Neuronal stem cell (in vitro differentiated cells): ENCODE results near the gene SMAD4.
A peak's percentile ranks its signal among the peaks of the same experiment; 100 is the strongest.
"Not testable (repeated sequence)": the region's sequence is repeated elsewhere in the genome, so short reads cannot be mapped to it uniquely, and the experiment has no call there.

Experiments
- DNase-seq: peaks from one replicate; pipeline ENCODE4 v3.0.0-alpha.2; 2013; ENCODE audit warnings: low spot score
- H2AFZ ChIP-seq: one replicate; pipeline ENCODE4 v1.6.1; 2013; ENCODE audit warnings: mild to moderate bottlenecking, low read length, inconsistent platforms
- H2AK5ac ChIP-seq: 2 replicates; pipeline ENCODE4 v1.6.1; 2013; ENCODE audit warnings: low read depth, mild to moderate bottlenecking, inconsistent platforms, low read length, moderate library complexity, mixed read lengths
- H2BK120ac ChIP-seq: 2 replicates; pipeline ENCODE4 v1.6.1; 2013; ENCODE audit warnings: low read depth, mild to moderate bottlenecking, inconsistent platforms, low read length, moderate library complexity, mixed read lengths
- H2BK12ac ChIP-seq: one replicate; pipeline ENCODE4 v1.6.1; 2013; ENCODE audit warnings: low read length, inconsistent platforms
- H2BK15ac ChIP-seq: 2 replicates; pipeline ENCODE4 v1.6.1; 2013; ENCODE audit warnings: mild to moderate bottlenecking, low read length, inconsistent platforms, mixed read lengths
- H2BK5ac ChIP-seq: one replicate; pipeline ENCODE4 v1.6.1; 2013; ENCODE audit warnings: inconsistent platforms, mild to moderate bottlenecking, low read length, moderate library complexity
- H3K14ac ChIP-seq: one replicate; pipeline ENCODE4 v1.6.1; 2013; ENCODE audit warnings: low read length, inconsistent platforms
- H3K18ac ChIP-seq: 2 replicates; pipeline ENCODE4 v1.6.1; 2013; ENCODE audit warnings: low read length, inconsistent platforms
- H3K23ac ChIP-seq: 2 replicates; pipeline ENCODE4 v1.6.1; 2013; ENCODE audit warnings: low read depth, mild to moderate bottlenecking, mixed read lengths, low read length, inconsistent platforms; ENCODE audit not compliant: poor library complexity
- H3K27ac ChIP-seq: replicated peaks from 3 replicates; pipeline ENCODE4 v1.5.1; 2013; ENCODE audit warnings: low read length, inconsistent platforms
- H3K27me3 ChIP-seq, 3 experiments: 2 replicates each; pipeline ENCODE4 v1.6.1; 2013; ENCODE audit warnings: low read length in 3 of 3, mild to moderate bottlenecking in 2 of 3, inconsistent platforms in 1 of 3, low read depth in 1 of 3, mixed read lengths in 1 of 3, moderate library complexity in 1 of 3; ENCODE audit not compliant: control insufficient read depth in 3 of 3, insufficient read depth in 3 of 3
- H3K36me3 ChIP-seq, 2 donors: replicated peaks in 1 of 2; 2 replicates each; pipeline ENCODE4 v1.6.1; 2013; ENCODE audit warnings: low read length in 2 of 2; ENCODE audit not compliant: control insufficient read depth in 2 of 2, insufficient read depth in 2 of 2
- H3K4ac ChIP-seq: 2 replicates; pipeline ENCODE4 v1.6.1; 2013; ENCODE audit warnings: inconsistent platforms, mild to moderate bottlenecking, low read length, moderate library complexity
- H3K4me1 ChIP-seq, 2 donors: 1 replicate in 1 of 2; 2 replicates in 1 of 2; pipeline ENCODE4 v1.6.1; 2013; ENCODE audit warnings: low read length in 2 of 2, low read depth in 1 of 2; ENCODE audit not compliant: control insufficient read depth in 2 of 2, insufficient read depth in 1 of 2
- H3K4me2 ChIP-seq: one replicate; pipeline ENCODE4 v1.6.1; 2013; ENCODE audit warnings: mild to moderate bottlenecking, low read length, inconsistent platforms; ENCODE audit not compliant: insufficient read depth, poor library complexity, severe bottlenecking
- H3K4me3 ChIP-seq, 2 donors: 2 replicates each; pipeline ENCODE4 v1.5.1; 2013; ENCODE audit warnings: low read length in 2 of 2, mild to moderate bottlenecking in 2 of 2, inconsistent platforms in 1 of 2, moderate library complexity in 1 of 2
- H3K79me1 ChIP-seq: one replicate; pipeline ENCODE4 v1.6.1; 2013; ENCODE audit warnings: low read depth, mild to moderate bottlenecking, inconsistent platforms, low read length, moderate library complexity
- H3K9ac ChIP-seq: one replicate; pipeline ENCODE4 v1.6.1; 2013; ENCODE audit warnings: mild to moderate bottlenecking, low read depth, low read length, inconsistent platforms; ENCODE audit not compliant: poor library complexity
- H3K9me3 ChIP-seq, 2 donors: replicated peaks in 1 of 2; 2 replicates each; pipeline versions ENCODE3 to v1.6.1; 2013; ENCODE audit warnings: low read length in 2 of 2, mild to moderate bottlenecking in 2 of 2, inconsistent platforms in 1 of 2, low read depth in 1 of 2, mixed read lengths in 1 of 2, moderate library complexity in 1 of 2; ENCODE audit not compliant: control insufficient read depth in 2 of 2, insufficient read depth in 1 of 2
- H4K8ac ChIP-seq: one replicate; pipeline ENCODE4 v1.6.1; 2013; ENCODE audit warnings: low read depth, mild to moderate bottlenecking, inconsistent platforms, low read length, moderate library complexity
- H4K91ac ChIP-seq: one replicate; pipeline ENCODE4 v1.6.1; 2013; ENCODE audit warnings: low read length, low read depth, mild to moderate bottlenecking, inconsistent platforms; ENCODE audit not compliant: poor library complexity
- WGBS, 2 donors: extraction: QIAGEN DNeasy Blood & Tissue Kit; methylation state at CpG; one replicate each; pipeline ENCODE4 v1.1.7; 2013; ENCODE audit warnings: missing lambda C conversion rate in 2 of 2, mixed read lengths in 1 of 2; ENCODE audit not compliant: insufficient read length in 2 of 2, insufficient replicate concordance in 1 of 2; ENCODE audit errors: extremely low coverage in 2 of 2; 5-methylcytosine and 5-hydroxymethylcytosine counted together

SMAD4 gene

DNA sequence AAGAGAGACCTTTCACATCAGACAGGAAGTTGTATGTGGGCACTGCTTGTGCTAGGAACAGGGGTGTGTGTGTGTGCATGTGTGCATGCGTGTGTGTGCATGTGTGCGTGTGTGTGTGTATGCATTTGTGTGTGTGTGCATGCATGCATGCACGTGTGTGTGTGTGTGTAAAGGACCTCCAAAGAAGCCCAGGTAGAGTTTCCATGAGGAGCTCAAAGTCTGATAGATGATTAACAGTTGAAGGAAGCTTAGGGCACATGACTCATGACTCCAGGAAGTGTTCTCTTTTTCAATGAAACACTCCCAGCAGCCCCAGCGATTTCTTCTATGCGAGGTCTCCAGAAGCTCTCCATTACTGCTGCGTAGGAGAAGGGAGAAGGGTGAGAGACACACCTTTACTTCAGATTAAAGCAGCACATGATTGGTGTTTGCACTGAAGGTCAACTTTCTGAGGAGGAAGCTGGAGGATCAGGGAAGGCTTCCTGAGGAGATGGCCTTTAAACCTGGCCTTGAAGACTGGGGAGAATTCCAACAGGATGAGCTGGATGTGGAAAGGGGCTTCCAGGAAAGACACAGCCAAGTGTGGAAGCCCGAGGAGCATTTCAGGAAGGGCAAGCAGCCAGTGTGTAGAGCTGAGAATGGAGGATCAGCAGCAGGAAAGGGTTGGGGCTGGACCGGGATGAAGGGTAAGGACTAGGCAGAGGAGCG lies 77.7 kb downstream of the SMAD4 start:
- Histone ChIP-seq H4K8ac (no peak overlapping the region), H2AK5ac (no peak overlapping the region), H2BK12ac (no peak overlapping the region), H2AFZ (no peak overlapping the region), H3K27ac (no peak overlapping the region), H4K91ac (no peak overlapping the region), H3K27me3 (no peaks in the 10 kb centered on the region), H3K4me3 (peak overlapping the region in 1 of 2 donors; percentile 59), H2BK120ac (no peak overlapping the region), H3K18ac (no peak overlapping the region), H3K36me3 (no peaks in the 10 kb centered on the region), H3K9me3 (no peaks in the 10 kb centered on the region), H3K79me1 (peaks cover 2% of the 10 kb centered on the region), H3K14ac (no peak overlapping the region), H3K9ac (no peak overlapping the region), H2BK5ac (no peak overlapping the region), H3K23ac (no peak overlapping the region), H3K4me1 (peaks cover 0 to 1% of the 10 kb centered on the region in 2 donors), H3K4me2 (no peak overlapping the region), H3K4ac (no peak overlapping the region), H2BK15ac (no peak overlapping the region)
- no peak for DNase-seq
- WGBS, 2 donors: no CpG with 5 or more reads among the region's 9 CpGs

DNA sequence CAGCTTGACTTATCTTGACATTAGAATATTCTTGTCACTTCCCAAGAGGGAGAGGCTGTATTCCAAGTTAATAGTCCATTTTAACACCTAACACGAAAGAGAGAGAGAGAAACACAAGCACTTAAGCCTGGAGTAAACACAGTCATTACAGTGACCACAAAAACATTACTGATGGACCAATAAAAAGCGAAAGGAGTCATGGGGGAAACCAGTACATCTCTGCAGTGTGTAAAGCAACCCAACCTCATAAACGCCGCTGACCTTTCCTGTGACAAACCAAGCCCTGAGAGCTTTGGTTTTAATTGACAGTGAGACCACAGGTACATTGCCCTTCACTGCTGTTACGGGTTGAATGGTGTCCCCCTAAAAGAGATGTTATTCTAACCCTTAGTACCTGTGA lies 78.3 kb downstream of the SMAD4 start:
- no peak overlapping the region for H2BK5ac ChIP-seq
- no peak overlapping the region for H3K9ac ChIP-seq
- no peak overlapping the region for H2AK5ac ChIP-seq
- H3K27ac ChIP-seq: no peak overlapping the region
- DNase-seq: no peak
- H2BK15ac ChIP-seq: no peak overlapping the region
- H2BK120ac ChIP-seq: no peak overlapping the region
- no peak overlapping the region for H3K4ac ChIP-seq
- no peaks in the 10 kb centered on the region for H3K36me3 ChIP-seq
- H3K79me1 ChIP-seq: peaks cover 2% of the 10 kb centered on the region
- no peak overlapping the region for H3K18ac ChIP-seq
- no peak overlapping the region for H4K8ac ChIP-seq
- H2BK12ac ChIP-seq: no peak overlapping the region
- whole genome bisulfite sequencing, 2 donors: no CpG with 5 or more reads among the region's 5 CpGs
- no peak overlapping the region for H3K4me3 ChIP-seq
- H3K27me3 ChIP-seq: no peaks in the 10 kb centered on the region
- H3K14ac ChIP-seq: no peak overlapping the region
- H3K4me2 ChIP-seq: no peak overlapping the region
- peaks cover 0 to 1% of the 10 kb centered on the region in 2 donors for H3K4me1 ChIP-seq
- H3K23ac ChIP-seq: no peak overlapping the region
- H2AFZ ChIP-seq: no peak overlapping the region
- H3K9me3 ChIP-seq: no peaks in the 10 kb centered on the region
- H4K91ac ChIP-seq: no peak overlapping the region

DNA sequence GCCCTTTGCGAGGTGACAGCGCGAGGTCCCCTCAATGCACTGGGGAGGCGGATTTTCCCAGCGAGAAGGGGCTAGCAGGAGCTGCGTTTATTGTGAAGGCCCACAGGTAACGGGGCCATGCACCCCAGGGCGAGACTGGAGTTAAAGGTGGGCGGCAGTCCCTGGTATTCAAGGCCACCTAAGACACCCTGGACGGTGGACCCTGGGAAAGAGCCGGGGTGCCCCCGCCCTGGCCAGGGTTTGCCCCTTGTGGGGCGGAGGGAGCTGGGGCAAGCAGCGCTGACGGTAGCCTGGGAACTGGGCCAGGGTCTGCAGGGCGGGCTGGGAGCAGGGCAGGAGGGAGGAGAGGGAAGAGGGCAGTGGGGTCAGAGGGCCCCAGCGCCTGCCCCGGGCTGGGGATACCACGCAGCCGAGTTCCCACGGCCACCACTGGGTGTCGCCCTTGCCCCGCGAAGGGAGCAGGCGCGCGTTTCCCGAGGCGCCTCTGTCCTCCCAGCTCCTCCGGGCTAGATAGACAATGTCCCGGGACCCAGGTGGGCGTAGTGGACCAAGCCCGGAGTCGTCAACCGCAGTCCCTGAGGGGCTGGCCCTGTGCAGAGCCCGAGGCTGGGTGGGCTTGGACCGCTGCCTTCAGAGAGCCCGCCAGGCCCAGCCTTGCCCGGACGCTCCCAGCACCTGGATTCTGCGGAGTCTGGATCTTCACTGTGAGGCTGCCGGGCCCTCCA lies 80.2 kb downstream of the SMAD4 start:
- Histone ChIP-seq H3K14ac (no peak overlapping the region), H3K4ac (no peak overlapping the region)

DNA sequence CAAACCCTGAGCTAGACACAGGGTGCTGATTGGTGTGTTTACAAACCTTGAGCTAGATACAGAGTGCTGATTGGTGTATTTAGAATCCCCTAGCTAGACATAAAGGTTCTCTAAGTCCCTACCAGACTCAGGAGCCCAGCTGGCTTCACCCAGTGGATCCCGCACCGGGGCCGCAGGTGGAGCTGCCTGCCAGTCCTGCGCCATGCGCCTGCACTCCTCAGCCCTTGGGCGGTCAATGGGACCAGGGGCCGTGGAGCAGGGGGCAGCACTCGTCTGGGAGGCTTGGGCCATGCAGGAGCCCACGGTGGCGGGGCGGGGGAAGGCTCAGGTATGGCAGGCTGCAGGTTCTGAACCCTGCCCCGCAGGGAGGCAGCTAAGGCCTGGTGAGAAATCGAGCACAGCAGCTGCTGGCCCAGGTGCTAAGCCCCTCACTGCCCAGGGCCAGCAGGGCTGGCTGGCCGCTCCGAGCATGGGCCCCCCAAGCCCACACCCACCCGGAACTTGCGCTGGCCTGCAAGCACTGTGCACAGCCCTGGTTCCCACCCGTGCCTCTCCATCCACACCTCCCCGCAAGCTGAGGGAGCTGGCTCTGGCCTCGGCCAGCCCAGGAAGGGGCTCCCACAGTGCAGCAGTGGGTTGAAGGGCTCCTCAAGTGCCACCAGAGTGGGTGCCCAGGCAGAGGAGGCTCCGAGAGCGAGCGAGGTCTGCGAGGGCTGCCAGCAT lies 81.8 kb downstream of the SMAD4 start:
- H3K36me3 ChIP-seq, H3K27me3 ChIP-seq, H3K9ac ChIP-seq, H2BK5ac ChIP-seq, H3K4me1 ChIP-seq, H3K9me3 ChIP-seq, H3K79me1 ChIP-seq, H2AFZ ChIP-seq, H3K18ac ChIP-seq, H4K91ac ChIP-seq, H3K23ac ChIP-seq, H4K8ac ChIP-seq, H2BK15ac ChIP-seq, H2BK12ac ChIP-seq, H3K14ac ChIP-seq, H2BK120ac ChIP-seq, H2AK5ac ChIP-seq, H3K27ac ChIP-seq, DNase-seq, H3K4ac ChIP-seq, H3K4me3 ChIP-seq, H3K4me2 ChIP-seq: not testable (repeated sequence)
- WGBS, 2 donors: no CpG with 5 or more reads among the region's 24 CpGs

More for the DNA sequence above, 80.2 kb downstream of the SMAD4 start:
- H2BK120ac ChIP-seq: no peak overlapping the region
- no peak overlapping the region for H2BK12ac ChIP-seq
- H3K79me1 ChIP-seq: peaks cover 2% of the 10 kb centered on the region
- no peaks in the 10 kb centered on the region for H3K36me3 ChIP-seq
- peak overlapping the region; percentile 34 for H3K9ac ChIP-seq
- peaks cover 0 to 1% of the 10 kb centered on the region in 2 donors for H3K4me1 ChIP-seq
- no peak overlapping the region for H3K4me3 ChIP-seq
- no peak overlapping the region for H3K4me2 ChIP-seq
- no peak overlapping the region for H3K27ac ChIP-seq
- no peak overlapping the region for H4K91ac ChIP-seq
- H3K27me3 ChIP-seq: no peaks in the 10 kb centered on the region
- H2BK15ac ChIP-seq: peak overlapping the region; percentile 72
- H3K23ac ChIP-seq: no peak overlapping the region
- H3K18ac ChIP-seq: peak overlapping the region; percentile 94
- H4K8ac ChIP-seq: no peak overlapping the region
- peak; percentile 59 for DNase-seq
- peak overlapping the region; percentile 42 for H2BK5ac ChIP-seq
- WGBS, 2 donors: no CpG with 5 or more reads among the region's 42 CpGs
- peak overlapping the region; percentile 79 for H2AFZ ChIP-seq
- H2AK5ac ChIP-seq: peak overlapping the region; percentile 53
- no peaks in the 10 kb centered on the region for H3K9me3 ChIP-seq
